NCI-H1417 (cell line): ENCODE results near the gene POLR1A.

Experiments
- DNase-seq, 3 experiments: peaks; one replicate each; lab custom pipeline; 2025; lab: John Stamatoyannopoulos, UW

Gene POLR1A

DNA sequence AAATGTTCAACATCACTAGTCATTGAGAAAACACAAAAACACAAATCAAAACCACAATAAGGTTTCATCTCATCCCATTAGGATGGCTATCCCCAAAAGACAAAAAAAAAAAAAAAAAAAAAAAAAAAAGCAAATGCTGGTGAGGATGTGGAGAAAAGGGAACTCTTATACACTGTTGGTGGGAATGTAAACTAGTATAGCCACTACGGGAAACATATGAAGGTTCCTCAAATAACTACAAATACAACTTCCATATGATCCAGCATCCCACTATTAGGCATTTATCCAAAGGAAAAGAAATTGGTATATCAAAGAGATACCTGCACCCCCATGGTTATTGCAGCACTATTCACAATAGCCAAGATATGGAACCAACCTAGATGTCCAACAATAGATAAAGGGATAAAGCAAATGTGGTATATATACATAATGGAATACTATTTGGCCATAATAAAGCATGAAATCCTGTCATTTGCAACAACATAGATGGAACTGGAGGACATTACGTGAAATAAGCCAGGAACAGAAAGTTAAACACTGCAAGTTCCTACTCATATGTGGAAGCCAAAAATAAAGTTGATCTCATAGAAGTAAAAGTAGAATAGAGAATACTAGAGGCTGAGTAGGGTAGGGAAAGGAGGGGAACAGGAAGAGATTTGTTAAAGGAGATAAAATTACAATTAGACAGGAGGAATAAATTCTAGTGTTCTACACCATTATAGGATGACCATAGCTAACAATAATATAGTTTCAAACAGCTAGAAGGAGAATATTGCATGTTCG lies 8.4 kb downstream of the POLR1A start:
- no peak for DNase-seq

DNA sequence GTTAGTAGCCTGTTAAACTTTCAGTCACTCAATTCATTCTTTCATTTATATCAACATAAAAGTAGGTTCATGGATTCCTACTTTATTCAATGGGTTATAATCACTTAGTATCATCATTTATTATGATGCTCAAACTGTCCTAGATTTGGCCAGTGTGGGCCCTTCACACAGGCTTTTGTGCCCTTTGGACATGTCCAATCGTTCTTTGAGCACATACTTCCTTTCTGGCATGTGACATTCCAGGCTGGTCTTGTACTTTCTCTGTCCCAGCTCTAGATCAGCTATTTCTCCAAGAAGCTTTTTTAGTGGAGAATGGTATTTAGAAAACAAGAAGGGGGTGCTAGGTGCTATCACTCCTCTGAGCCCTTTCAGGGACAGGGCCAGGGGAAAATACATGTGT lies 11.5 kb downstream of the POLR1A start:
- DNase-seq, result no peak

GRCh38 chr2:86087936-86088850 lies 17.5 kb downstream of the POLR1A start:
- no peak for DNase-seq

DNA sequence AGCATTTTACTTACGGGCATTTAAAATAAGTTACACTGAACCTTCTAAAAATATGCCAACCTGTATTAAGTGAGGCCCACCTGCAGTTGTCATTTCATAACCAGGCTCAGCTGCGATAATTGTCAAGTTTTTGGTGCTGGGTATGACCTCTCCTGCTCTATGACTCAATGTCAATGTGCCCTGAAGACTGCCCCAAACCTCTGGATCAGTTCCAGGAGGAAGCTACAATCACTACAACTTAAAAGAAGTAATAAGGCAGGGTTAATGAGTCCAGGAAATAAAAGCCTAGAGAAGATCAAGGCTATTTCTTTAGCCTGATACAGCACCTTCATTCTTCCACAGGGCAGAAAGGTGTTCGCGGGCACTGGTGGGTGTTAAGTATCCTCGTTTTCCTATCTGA lies 22.9 kb downstream of the POLR1A start:
- DNase-seq, result no peak

DNA sequence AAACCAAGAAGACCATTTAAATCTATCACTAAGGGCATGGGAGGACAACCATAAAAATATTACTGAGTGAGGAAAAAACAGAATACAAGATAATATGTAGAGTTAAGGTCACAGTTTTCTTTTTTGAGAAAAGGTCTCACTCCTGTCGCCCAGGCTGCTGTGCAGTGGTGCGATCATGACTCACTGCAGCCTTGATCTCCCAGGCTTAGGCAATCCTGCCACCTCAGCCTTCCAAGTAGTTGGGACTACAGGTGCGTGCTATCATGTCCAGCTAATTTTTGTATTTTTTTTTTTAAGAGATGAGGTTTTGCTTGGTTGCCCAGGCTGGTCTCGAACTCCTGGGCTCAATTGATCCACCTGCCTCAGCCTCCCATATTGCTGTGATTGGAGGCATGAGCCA lies 24.0 kb downstream of the POLR1A start:
- no peak for DNase-seq

GRCh38 chr2:86079981-86080911 lies 25.4 kb downstream of the POLR1A start:
- peak in 2 of 3 experiments; percentile 5 to 55 for DNase-seq

GRCh38 chr2:86078774-86079545 lies 26.7 kb downstream of the POLR1A start:
- DNase-seq, result peak in 1 of 3 experiments; percentile 3

- DNase-seq, result no peak
Observed at GRCh38 chr2:86075886-86076285, 29.8 kb downstream of the POLR1A start.

GRCh38 chr2:86074811-86075210 lies 30.9 kb downstream of the POLR1A start:
- no peak for DNase-seq

- DNase-seq, result peak in 1 of 3 experiments; percentile 25
Observed at GRCh38 chr2:86074256-86074655, 31.4 kb downstream of the POLR1A start.

GRCh38 chr2:86073225-86073624 lies 32.5 kb downstream of the POLR1A start:
- DNase-seq, result no peak

- DNase-seq, result no peak
Observed at GRCh38 chr2:86072271-86072858, 33.3 kb downstream of the POLR1A start.

DNA sequence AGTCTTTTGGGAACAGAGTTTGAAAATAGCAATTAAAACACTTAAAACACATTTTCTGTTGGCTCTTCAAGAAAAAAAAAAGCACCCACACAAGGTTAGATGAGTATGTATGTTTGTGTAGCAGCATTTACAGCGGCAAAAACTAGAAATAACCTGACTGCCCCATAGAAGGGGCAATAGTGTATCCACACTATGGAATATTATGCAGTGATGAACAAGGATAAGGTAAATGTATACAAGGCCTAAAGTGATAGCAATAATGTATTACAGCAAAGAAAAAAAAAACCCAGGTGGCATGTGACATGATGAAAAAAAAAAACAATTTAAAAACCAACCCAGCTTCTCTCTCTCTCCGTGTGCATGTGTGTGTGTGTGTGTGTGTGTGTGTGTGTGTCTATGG lies 34.8 kb downstream of the POLR1A start:
- DNase-seq, result no peak

- DNase-seq, result no peak
Observed at GRCh38 chr2:86069783-86070339, 35.8 kb downstream of the POLR1A start.

- no peak for DNase-seq
Observed at GRCh38 chr2:86069091-86069685, 36.5 kb downstream of the POLR1A start.

DNA sequence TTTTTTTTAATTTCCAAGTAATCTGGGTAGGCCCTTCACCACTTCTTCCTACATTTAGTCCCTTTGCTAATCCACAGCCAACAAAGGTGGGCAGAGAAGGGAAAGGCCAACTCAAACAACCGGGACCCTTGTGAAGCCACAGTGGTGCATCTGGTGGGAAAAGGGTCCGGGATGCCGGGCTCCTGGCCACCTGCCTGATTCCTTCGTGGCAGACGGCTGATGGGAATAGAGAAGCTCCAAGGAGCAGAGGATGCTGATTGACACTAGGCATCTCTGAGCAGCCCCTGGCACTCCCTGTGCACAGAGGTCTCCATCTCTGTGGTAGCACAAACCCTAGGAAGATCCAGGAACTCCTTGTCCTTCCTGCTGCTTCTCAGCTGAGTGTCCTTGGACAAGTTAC lies 37.0 kb downstream of the POLR1A start:
- no peak for DNase-seq

DNA sequence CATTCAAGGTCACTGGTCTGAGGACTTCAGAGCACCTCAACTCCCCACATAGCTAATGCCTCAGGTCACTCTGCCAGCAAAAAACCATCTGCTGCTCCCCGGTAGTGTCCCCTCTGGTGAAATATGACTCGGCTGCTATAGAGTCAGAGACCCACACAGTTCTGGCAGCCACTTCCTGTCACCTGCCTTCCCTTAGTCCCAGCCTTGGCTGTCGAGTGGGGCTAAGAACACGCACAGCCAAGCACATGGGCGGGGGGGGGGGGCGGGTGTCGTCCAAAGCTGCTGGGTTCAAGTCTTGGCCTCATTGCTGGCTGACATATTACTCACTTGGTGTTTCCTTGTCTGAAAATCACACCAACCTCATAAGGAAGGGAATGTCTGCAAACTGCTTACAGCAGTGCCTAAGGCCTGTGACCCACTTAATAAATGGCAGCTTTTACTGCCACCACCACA lies 37.5 kb downstream of the POLR1A start:
- no peak for DNase-seq

DNA sequence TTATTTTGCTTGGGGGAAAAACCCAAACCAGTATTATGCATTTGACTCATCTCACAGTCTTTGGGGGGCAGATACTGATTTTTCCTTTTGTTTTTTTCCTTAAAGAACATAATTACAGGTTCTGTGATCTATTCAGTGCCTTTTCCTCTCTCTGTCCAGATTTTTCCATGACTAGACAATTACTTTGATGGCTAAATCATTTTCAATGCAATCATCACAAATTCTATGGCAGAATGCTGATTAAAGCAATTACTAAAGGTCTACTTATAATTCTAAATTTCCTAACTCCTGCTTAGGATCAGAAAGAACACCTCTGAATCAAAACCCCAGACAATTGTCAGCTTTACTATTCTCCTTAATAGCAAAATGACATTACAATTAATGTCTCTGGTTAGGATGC lies 38.8 kb downstream of the POLR1A start:
- peak in 1 of 3 experiments; percentile 3 for DNase-seq

DNA sequence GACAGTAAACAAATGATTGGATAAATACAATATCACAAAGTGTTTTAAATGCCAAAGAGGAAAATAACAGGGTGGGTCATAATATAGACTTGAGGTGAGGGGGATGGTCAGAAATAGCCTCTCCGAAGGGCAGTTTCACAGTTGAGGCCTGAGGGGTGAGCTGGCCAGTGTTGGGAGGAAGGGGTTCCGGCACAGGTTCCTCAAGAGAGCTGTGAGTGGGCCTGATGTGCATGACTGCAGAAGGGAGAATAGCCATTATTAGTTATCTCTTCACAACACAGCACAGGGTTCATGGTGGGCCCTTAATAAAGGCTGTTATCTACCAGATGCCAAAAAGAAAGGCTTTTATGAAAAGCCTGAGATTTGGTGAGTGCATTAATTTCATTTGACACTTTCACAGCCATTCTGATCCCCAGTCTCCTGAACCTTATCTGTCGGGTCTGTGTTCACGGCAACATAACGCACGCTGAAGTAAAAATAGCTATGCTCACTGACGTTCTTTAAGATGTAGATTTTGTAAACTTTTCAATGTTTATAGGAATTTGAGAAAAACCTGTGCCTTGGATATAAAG lies 39.6 kb downstream of the POLR1A start:
- no peak for DNase-seq

DNA sequence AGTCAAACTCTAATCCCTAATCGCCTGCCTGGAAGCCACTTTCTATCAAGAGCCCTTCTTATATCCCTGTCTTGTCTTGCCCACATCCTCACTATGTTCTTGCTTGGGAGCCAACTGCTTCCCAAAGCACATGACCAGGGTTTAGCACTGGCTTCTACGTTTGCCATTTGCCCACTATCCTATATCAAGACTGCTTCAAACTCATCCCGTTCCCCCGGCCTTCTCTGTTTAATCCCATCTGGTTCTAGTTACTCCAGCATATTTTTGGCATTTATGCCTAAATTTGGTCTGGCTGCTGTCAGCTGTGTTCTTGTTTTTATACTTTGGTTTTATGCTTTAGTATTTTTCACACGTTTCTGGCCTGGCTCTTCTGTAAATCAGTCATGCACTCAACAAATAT lies 40.2 kb downstream of the POLR1A start:
- no peak for DNase-seq
